OCI-LY7 (cell line): Measurements from ENCODE around the gene ST6GALNAC6. TPM values are rescaled to one million over a fixed set of nuclear protein-coding genes. Genes with fewer than 3 reads are reported as not detected.
"Not testable (repeated sequence)": the region's sequence is repeated elsewhere in the genome, so short reads cannot be mapped to it uniquely, and the experiment has no call there.

Source experiments
- BruUV-seq: library from RNA; stranded (reverse); fragments of 400-500 nt; replicated peaks from 2 replicates; lab custom pipeline; 2021; lab: Mats Ljungman, UMichigan
- CTCF ChIA-PET: fragments of 300-600 bp; sonication (Branson Sonifier 250); formaldehyde crosslinking; loops from one replicate; lab custom pipeline; 2022; ENCODE audit warnings: antibody characterized with exemption; ENCODE audit not compliant: unreplicated experiment; lab: Charles Lee
- POLR2A ChIA-PET: fragments of 300-600 bp; sonication (Branson Sonifier 250); formaldehyde crosslinking; loops from one replicate; lab custom pipeline; 2022; ENCODE audit warnings: antibody characterized with exemption; lab: Charles Lee
- DNase-seq: peaks from one replicate; pipeline ENCODE4 v3.0.0-alpha.2; 2015; ENCODE audit warnings: low spot score
- H2AFZ ChIP-seq: fragments of 200-600 bp; sonication (generic), shearing (Covaris generic); 2 replicates; pipeline ENCODE4 v1.6.1; 2014; ENCODE audit warnings: mild to moderate bottlenecking, antibody characterized with exemption, low read length, moderate library complexity
- H3K27ac ChIP-seq: fragments of 200-600 bp; sonication (generic); 2 replicates; pipeline ENCODE4 v1.5.1; 2014; ENCODE audit warnings: mixed run types, low read depth, mild to moderate bottlenecking, moderate library complexity, low read length, inconsistent platforms; ENCODE audit not compliant: poor library complexity, severe bottlenecking
- H3K36me3 ChIP-seq: fragments of 200-600 bp; sonication (generic); 2 replicates; pipeline ENCODE4 v1.6.1; 2014; ENCODE audit warnings: mild to moderate bottlenecking, antibody characterized with exemption, low read length, moderate library complexity, mixed read lengths; ENCODE audit not compliant: insufficient read depth
- H3K4me1 ChIP-seq: fragments of 200-600 bp; sonication (generic); 2 replicates; pipeline ENCODE4 v1.5.1; 2014; ENCODE audit warnings: mild to moderate bottlenecking, low read length; ENCODE audit not compliant: insufficient read depth, poor library complexity, severe bottlenecking
- H3K4me2 ChIP-seq: fragments of 200-600 bp; sonication (generic); 2 replicates; pipeline ENCODE4 v1.6.1; 2014; ENCODE audit warnings: mild to moderate bottlenecking, low read length
- H3K4me3 ChIP-seq: fragments of 200-600 bp; sonication (generic); 2 replicates; pipeline ENCODE4 v1.5.1; 2014; ENCODE audit warnings: mild to moderate bottlenecking, low read depth, low read length; ENCODE audit not compliant: poor library complexity, severe bottlenecking
- H3K79me2 ChIP-seq: fragments of 200-600 bp; sonication (generic); 2 replicates; pipeline ENCODE4 v1.6.1; 2016; ENCODE audit warnings: low read depth, mild to moderate bottlenecking, low read length, moderate library complexity, mixed read lengths; ENCODE audit not compliant: insufficient read depth
- H3K9me2 ChIP-seq: fragments of 200-600 bp; sonication (generic); 2 replicates; pipeline ENCODE4 v1.6.1; 2016; ENCODE audit warnings: mild to moderate bottlenecking, low read length, mixed read lengths; ENCODE audit not compliant: insufficient read depth
- H3K9me3 ChIP-seq: fragments of 200-600 bp; sonication (generic); 2 replicates; pipeline ENCODE4 v1.6.1; 2014; ENCODE audit warnings: mild to moderate bottlenecking, mixed run types, low read length, mixed read lengths
- H4K20me1 ChIP-seq: fragments of 200-600 bp; sonication (generic); 2 replicates; pipeline ENCODE4 v1.6.1; 2014; ENCODE audit warnings: mild to moderate bottlenecking, antibody characterized with exemption, low read length, moderate library complexity, mixed read lengths; ENCODE audit not compliant: insufficient read depth
- CTCF ChIP-seq: fragments of 200-600 bp; sonication (generic); conservative IDR thresholded peaks from 2 replicates; pipeline ENCODE4 v1.5.1; 2014; ENCODE audit warnings: mild to moderate bottlenecking, antibody characterized with exemption, low read length, moderate library complexity, mixed read lengths
- EZH2phosphoT487 ChIP-seq: fragments of 200-600 bp; sonication (generic); IDR thresholded peaks from 2 replicates; pipeline ENCODE4 v1.6.1; 2018; ENCODE audit warnings: low read depth, borderline replicate concordance, mild to moderate bottlenecking, mixed run types, antibody characterized with exemption, low read length, moderate library complexity, mixed read lengths
- intact Hi-C: fragments of 100-400 bp; cut with micrococcal nuclease; formaldehyde crosslinking; loops from one replicate; pipeline ENCODE4 v1.10.0; 2022; ENCODE audit not compliant: unreplicated experiment
- total RNA-seq, 2 experiments: library from RNA; depleted of rRNA in 1 of 2; stranded (reverse); fragments of >200 nt in 1 of 2; shearing (Covaris generic) in 1 of 2; gene quantifications; 2 replicates each; pipeline ENCODE4 v1.2.3, GENCODE V29; 2014 to 2022

ST6GALNAC6 gene
- total RNA-seq, 2 experiments from 2014 or later = 43.7 to 51.3 TPM

- TF ChIP-seq EZH2phosphoT487 (no peak), CTCF (no peak)
- no peaks in the 10 kb centered on the region for H3K36me3 ChIP-seq
- H3K9me2 ChIP-seq = no peaks in the 10 kb centered on the region
- no peaks in the 10 kb centered on the region for H3K79me2 ChIP-seq
- H3K9me3 ChIP-seq = no peaks in the 10 kb centered on the region
- H4K20me1 ChIP-seq = no peaks in the 10 kb centered on the region
- no peak overlapping the region for H3K27ac ChIP-seq
- H3K4me1 ChIP-seq = peaks cover 11% of the 10 kb centered on the region
- ChIA-PET POLR2A (no interaction called here), CTCF (no interaction called here)
- no TSS peak for BruUV-seq
- H3K4me2 ChIP-seq = no peak overlapping the region
- no peak overlapping the region for H3K4me3 ChIP-seq
- DNase-seq = no peak
- intact Hi-C loops = no loop called here
- H2AFZ ChIP-seq = no peak overlapping the region
These were observed 58.1 kb downstream of the ST6GALNAC6 start for GRCh38 chr9:127841087-127841835.

GRCh38 chr9:127838375-127839078 lies 60.9 kb downstream of the ST6GALNAC6 start:
- Histone ChIP-seq H2AFZ (no peak overlapping the region), H3K79me2 (no peaks in the 10 kb centered on the region), H3K36me3 (no peaks in the 10 kb centered on the region), H3K9me2 (no peaks in the 10 kb centered on the region), H4K20me1 (no peaks in the 10 kb centered on the region), H3K9me3 (no peaks in the 10 kb centered on the region), H3K4me1 (peaks cover 11% of the 10 kb centered on the region), H3K27ac (no peak overlapping the region), H3K4me2 (no peak overlapping the region), H3K4me3 (no peak overlapping the region)
- no peak for DNase-seq
- TF ChIP-seq EZH2phosphoT487 = no peak
- TF ChIP-seq CTCF = no peak
- no TSS peak for BruUV-seq
- ChIA-PET CTCF (no interaction called here), POLR2A (no interaction called here)
- intact Hi-C loops = no loop called here

DNA sequence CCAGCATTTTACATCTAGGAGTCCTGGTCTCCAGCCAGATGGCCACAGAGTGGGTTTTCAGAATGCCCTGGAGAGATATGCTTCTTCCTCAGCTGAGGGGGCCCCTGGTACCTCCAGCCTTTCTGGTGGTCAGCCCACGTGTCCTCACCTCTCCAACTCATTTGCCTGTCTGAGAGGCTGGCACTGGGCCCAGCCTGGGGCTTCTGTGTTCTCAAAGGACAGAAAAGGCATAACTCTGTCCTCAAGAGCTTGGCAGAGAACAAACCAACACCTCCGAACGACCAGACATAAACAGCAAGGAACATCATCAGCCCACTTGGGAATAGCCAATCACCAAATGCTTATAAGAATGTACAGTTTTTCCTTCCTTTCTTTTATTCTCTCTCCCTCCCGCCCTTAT lies 62.1 kb downstream of the ST6GALNAC6 start:
- H3K4me2 ChIP-seq = no peak overlapping the region
- no TSS peak for BruUV-seq
- no peaks in the 10 kb centered on the region for H4K20me1 ChIP-seq
- H3K4me3 ChIP-seq = no peak overlapping the region
- peaks cover 11% of the 10 kb centered on the region for H3K4me1 ChIP-seq
- no peak overlapping the region for H2AFZ ChIP-seq
- H3K79me2 ChIP-seq = no peaks in the 10 kb centered on the region
- DNase-seq = no peak
- no peaks in the 10 kb centered on the region for H3K9me3 ChIP-seq
- CTCF ChIA-PET = no interaction called here
- H3K27ac ChIP-seq = no peak overlapping the region
- H3K9me2 ChIP-seq = no peaks in the 10 kb centered on the region
- intact Hi-C loops = no loop called here
- POLR2A ChIA-PET = interaction anchor here (0.6 kb wide), 1 partner anchor 28 kb away, joined by 4 read pairs; no protein-coding TSS in a partner anchor
- no peak for TF ChIP-seq EZH2phosphoT487
- TF ChIP-seq CTCF = no peak
- no peaks in the 10 kb centered on the region for H3K36me3 ChIP-seq

GRCh38 chr9:127836561-127836960 lies 62.8 kb downstream of the ST6GALNAC6 start:
- H3K4me3 ChIP-seq, H3K4me2 ChIP-seq, H3K27ac ChIP-seq, H3K9me3 ChIP-seq, DNase-seq, H3K9me2 ChIP-seq, H4K20me1 ChIP-seq, H2AFZ ChIP-seq, intact Hi-C loops, BruUV-seq, H3K36me3 ChIP-seq, CTCF ChIA-PET, H3K79me2 ChIP-seq: not testable (repeated sequence)
- POLR2A ChIA-PET = interaction anchor here (0.6 kb wide), 1 partner anchor 28 kb away, joined by 4 read pairs; no protein-coding TSS in a partner anchor
- peaks cover 11% of the 10 kb centered on the region for H3K4me1 ChIP-seq
